Measurements from ENCODE around the gene GATAD1.
A peak's percentile ranks its signal among the peaks of the same experiment; 100 is the strongest.
"Not testable (repeated sequence)": the region's sequence is repeated elsewhere in the genome, so short reads cannot be mapped to it uniquely, and the experiment has no call there.

Gene GATAD1

GRCh38 chr7:92447345-92448204 is at the start of gene GATAD1:
Gene GATAD1, plus strand, starts transcription at chr7:92447482. Its CDS starts 248 bp downstream, at chr7:92447730.
- H3K4me1 ChIP-seq (ENCODE audit: control insufficient read depth, insufficient read depth, low read length, unreplicated experiment): peaks cover 3% of the 10 kb centered on the region
- peak within 1 kb of the TSS; percentile 84 for H3K4me3 ChIP-seq (ENCODE audit: low read depth, low read length)
- peaks cover 13% of the 10 kb centered on the region for H3K79me2 ChIP-seq (ENCODE audit: control insufficient read depth, insufficient read depth, low read length, unreplicated experiment)
- peaks cover 20% of the 10 kb centered on the region; the same call in 1 of the 2 replicates for H3K36me3 ChIP-seq (ENCODE audit: insufficient read depth, low read length)
- peak within 1 kb of the TSS; percentile 72 for H2AFZ ChIP-seq (ENCODE audit: low read length, unreplicated experiment)
- H3K27me3 ChIP-seq (ENCODE audit: insufficient read depth, low read length): no peaks in the 10 kb centered on the region
- peak within 1 kb of the TSS; percentile 51 for H3K27ac ChIP-seq (ENCODE audit: low read depth, low read length)

- Histone ChIP-seq H3K27ac (ENCODE audit: low read depth, low read length) (no peak overlapping the region), H3K4me3 (ENCODE audit: low read depth, low read length) (no peak overlapping the region), H3K79me2 (ENCODE audit: control insufficient read depth, insufficient read depth, low read length, unreplicated experiment) (no peaks in the 10 kb centered on the region), H3K27me3 (ENCODE audit: insufficient read depth, low read length) (no peaks in the 10 kb centered on the region), H3K36me3 (ENCODE audit: insufficient read depth, low read length) (peaks cover 24% of the 10 kb centered on the region), H2AFZ (ENCODE audit: low read length, unreplicated experiment) (no peak overlapping the region), H3K4me1 (ENCODE audit: control insufficient read depth, insufficient read depth, low read length, unreplicated experiment) (no peaks in the 10 kb centered on the region)
Measured at GRCh38 chr7:92397542-92397941, 49.7 kb upstream of the GATAD1 start.

GRCh38 chr7:92400013-92400412 is 47.3 kb upstream of the GATAD1 start:
- Histone ChIP-seq H2AFZ (ENCODE audit: low read length, unreplicated experiment) (no peak overlapping the region), H3K36me3 (ENCODE audit: insufficient read depth, low read length) (peaks cover 22% of the 10 kb centered on the region), H3K27ac (ENCODE audit: low read depth, low read length) (no peak overlapping the region), H3K4me1 (ENCODE audit: control insufficient read depth, insufficient read depth, low read length, unreplicated experiment) (no peaks in the 10 kb centered on the region), H3K4me3 (ENCODE audit: low read depth, low read length) (no peak overlapping the region), H3K27me3 (ENCODE audit: insufficient read depth, low read length) (no peaks in the 10 kb centered on the region), H3K79me2 (ENCODE audit: control insufficient read depth, insufficient read depth, low read length, unreplicated experiment) (no peaks in the 10 kb centered on the region)

GRCh38 chr7:92402920-92403759 is 44.1 kb upstream of the GATAD1 start:
- Histone ChIP-seq H3K27me3 (ENCODE audit: insufficient read depth, low read length) (no peaks in the 10 kb centered on the region), H3K79me2 (ENCODE audit: control insufficient read depth, insufficient read depth, low read length, unreplicated experiment) (no peaks in the 10 kb centered on the region), H3K4me3 (ENCODE audit: low read depth, low read length) (no peak overlapping the region), H3K36me3 (ENCODE audit: insufficient read depth, low read length) (peaks cover 14% of the 10 kb centered on the region), H3K27ac (ENCODE audit: low read depth, low read length) (no peak overlapping the region), H2AFZ (ENCODE audit: low read length, unreplicated experiment) (no peak overlapping the region), H3K4me1 (ENCODE audit: control insufficient read depth, insufficient read depth, low read length, unreplicated experiment) (no peaks in the 10 kb centered on the region)

GRCh38 chr7:92403760-92404074 is 43.6 kb upstream of the GATAD1 start:
- no peak overlapping the region for H3K4me3 ChIP-seq (ENCODE audit: low read depth, low read length)
- H3K36me3 ChIP-seq (ENCODE audit: insufficient read depth, low read length): peaks cover 9% of the 10 kb centered on the region; the same call in 1 of the 2 replicates
- H3K79me2 ChIP-seq (ENCODE audit: control insufficient read depth, insufficient read depth, low read length, unreplicated experiment): no peaks in the 10 kb centered on the region
- no peaks in the 10 kb centered on the region for H3K4me1 ChIP-seq (ENCODE audit: control insufficient read depth, insufficient read depth, low read length, unreplicated experiment)
- no peak overlapping the region for H3K27ac ChIP-seq (ENCODE audit: low read depth, low read length)
- no peak overlapping the region for H2AFZ ChIP-seq (ENCODE audit: low read length, unreplicated experiment)
- no peaks in the 10 kb centered on the region for H3K27me3 ChIP-seq (ENCODE audit: insufficient read depth, low read length)

- Histone ChIP-seq H2AFZ (ENCODE audit: low read length, unreplicated experiment) (no peak overlapping the region), H3K27ac (ENCODE audit: low read depth, low read length) (no peak overlapping the region), H3K79me2 (ENCODE audit: control insufficient read depth, insufficient read depth, low read length, unreplicated experiment) (no peaks in the 10 kb centered on the region), H3K36me3 (ENCODE audit: insufficient read depth, low read length) (0 out of 2 replicates have a peak, but pooled peaks cover 7% of the 10 kb centered on the region), H3K4me1 (ENCODE audit: control insufficient read depth, insufficient read depth, low read length, unreplicated experiment) (no peaks in the 10 kb centered on the region), H3K27me3 (ENCODE audit: insufficient read depth, low read length) (no peaks in the 10 kb centered on the region), H3K4me3 (ENCODE audit: low read depth, low read length) (no peak overlapping the region)
Measured at GRCh38 chr7:92404170-92404614, 43.1 kb upstream of the GATAD1 start.

GRCh38 chr7:92409357-92409756 is 37.9 kb upstream of the GATAD1 start:
- H3K4me1 ChIP-seq (ENCODE audit: control insufficient read depth, insufficient read depth, low read length, unreplicated experiment): no peaks in the 10 kb centered on the region
- no peaks in the 10 kb centered on the region for H3K36me3 ChIP-seq (ENCODE audit: insufficient read depth, low read length)
- H3K4me3 ChIP-seq (ENCODE audit: low read depth, low read length): no peak overlapping the region
- no peak overlapping the region for H3K27ac ChIP-seq (ENCODE audit: low read depth, low read length)
- H3K79me2 ChIP-seq (ENCODE audit: control insufficient read depth, insufficient read depth, low read length, unreplicated experiment): no peaks in the 10 kb centered on the region
- no peak overlapping the region for H2AFZ ChIP-seq (ENCODE audit: low read length, unreplicated experiment)
- peaks cover 15% of the 10 kb centered on the region; the same call in 1 of the 2 replicates for H3K27me3 ChIP-seq (ENCODE audit: insufficient read depth, low read length)

- not testable (repeated sequence) for H3K27ac ChIP-seq (ENCODE audit: low read depth, low read length); H3K4me1 ChIP-seq (ENCODE audit: control insufficient read depth, insufficient read depth, low read length, unreplicated experiment); H3K4me3 ChIP-seq (ENCODE audit: low read depth, low read length); H3K79me2 ChIP-seq (ENCODE audit: control insufficient read depth, insufficient read depth, low read length, unreplicated experiment); H3K36me3 ChIP-seq (ENCODE audit: insufficient read depth, low read length); H2AFZ ChIP-seq (ENCODE audit: low read length, unreplicated experiment)
- H3K27me3 ChIP-seq (ENCODE audit: insufficient read depth, low read length): peaks cover 15% of the 10 kb centered on the region; the same call in 1 of the 2 replicates
Measured at GRCh38 chr7:92410162-92410561, 37.1 kb upstream of the GATAD1 start.

GRCh38 chr7:92412745-92413144 is 34.5 kb upstream of the GATAD1 start:
- Histone ChIP-seq H3K79me2 (ENCODE audit: control insufficient read depth, insufficient read depth, low read length, unreplicated experiment) (no peaks in the 10 kb centered on the region), H3K27me3 (ENCODE audit: insufficient read depth, low read length) (peaks cover 15% of the 10 kb centered on the region; the same call in 1 of the 2 replicates), H3K27ac (ENCODE audit: low read depth, low read length) (no peak overlapping the region), H2AFZ (ENCODE audit: low read length, unreplicated experiment) (no peak overlapping the region), H3K4me1 (ENCODE audit: control insufficient read depth, insufficient read depth, low read length, unreplicated experiment) (no peaks in the 10 kb centered on the region), H3K4me3 (ENCODE audit: low read depth, low read length) (no peak overlapping the region), H3K36me3 (ENCODE audit: insufficient read depth, low read length) (no peaks in the 10 kb centered on the region)

- Histone ChIP-seq H3K79me2 (ENCODE audit: control insufficient read depth, insufficient read depth, low read length, unreplicated experiment) (no peaks in the 10 kb centered on the region), H3K4me3 (ENCODE audit: low read depth, low read length) (no peak overlapping the region), H2AFZ (ENCODE audit: low read length, unreplicated experiment) (no peak overlapping the region)
Measured at GRCh38 chr7:92413550-92413949, 33.7 kb upstream of the GATAD1 start.

More at GRCh38 chr7:92413550-92413949, 33.7 kb upstream of the GATAD1 start:
- Histone ChIP-seq H3K4me1 (ENCODE audit: control insufficient read depth, insufficient read depth, low read length, unreplicated experiment) (no peaks in the 10 kb centered on the region), H3K36me3 (ENCODE audit: insufficient read depth, low read length) (no peaks in the 10 kb centered on the region), H3K27ac (ENCODE audit: low read depth, low read length) (no peak overlapping the region), H3K27me3 (ENCODE audit: insufficient read depth, low read length) (peaks cover 15% of the 10 kb centered on the region; the same call in 1 of the 2 replicates)

Measured in ACC112 (cell line).